HG03103 (cell line): ENCODE data around the gene CYTH3.

Source experiments
- ATAC-seq: cut with Tn5 transposase; IDR thresholded peaks from one replicate; pipeline ENCODE4 v1.9.1; 2021; ENCODE audit warnings: low read depth; ENCODE audit not compliant: unreplicated experiment

Gene CYTH3

DNA sequence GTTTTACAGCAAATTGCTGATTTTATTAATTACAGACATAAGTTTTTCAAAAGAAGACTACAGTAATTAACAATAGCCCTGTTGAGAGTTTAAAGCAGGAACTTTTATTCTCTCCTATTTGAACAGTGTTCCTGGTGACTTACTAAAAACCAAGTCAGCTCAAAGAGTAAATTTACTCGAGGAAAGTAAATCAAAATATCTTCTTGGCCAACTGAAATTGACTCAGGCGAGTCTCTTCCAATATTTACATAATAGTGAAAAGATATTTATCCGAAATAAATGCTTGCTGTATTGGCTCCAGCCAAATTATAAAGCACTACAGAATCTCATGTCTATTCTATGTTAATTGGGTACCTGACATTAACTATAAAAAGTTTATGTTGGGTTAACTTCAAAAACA, 13.2 kb downstream of the CYTH3 start:
- no peak for ATAC-seq

DNA sequence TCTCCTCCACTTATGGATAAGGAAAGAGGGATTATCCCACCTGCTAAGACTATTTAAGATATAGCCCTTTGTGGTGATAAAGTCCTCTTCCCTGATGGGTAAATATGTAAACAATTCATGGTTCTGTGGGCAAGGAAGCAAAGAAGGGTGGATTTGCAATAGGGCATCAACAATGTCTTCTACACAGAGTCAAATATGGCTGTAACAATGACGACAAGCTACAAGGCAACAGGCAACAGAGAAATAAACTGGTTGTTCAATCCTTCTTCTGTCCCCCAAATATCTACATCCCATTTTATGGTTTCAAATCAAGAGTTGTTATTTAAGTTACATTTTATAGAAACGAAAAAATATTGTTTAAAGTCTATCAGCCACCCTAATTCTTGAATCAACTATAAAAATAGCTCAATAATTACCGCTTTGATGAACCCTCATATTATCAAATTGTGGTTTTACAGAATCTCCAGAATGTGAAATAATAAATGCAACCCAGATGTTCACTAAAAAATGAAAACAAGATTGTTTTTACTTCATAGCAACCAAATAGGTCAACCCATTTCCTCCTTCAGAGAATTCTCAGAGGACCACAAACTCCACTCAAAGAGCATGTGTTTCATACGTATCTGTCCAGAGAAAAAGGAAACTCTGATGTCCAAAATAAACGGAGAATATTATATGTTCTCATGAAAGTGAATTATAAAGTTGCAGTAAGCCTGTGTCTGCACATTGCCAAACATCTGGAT, 13.8 kb downstream of the CYTH3 start:
- ATAC-seq, result no peak

DNA sequence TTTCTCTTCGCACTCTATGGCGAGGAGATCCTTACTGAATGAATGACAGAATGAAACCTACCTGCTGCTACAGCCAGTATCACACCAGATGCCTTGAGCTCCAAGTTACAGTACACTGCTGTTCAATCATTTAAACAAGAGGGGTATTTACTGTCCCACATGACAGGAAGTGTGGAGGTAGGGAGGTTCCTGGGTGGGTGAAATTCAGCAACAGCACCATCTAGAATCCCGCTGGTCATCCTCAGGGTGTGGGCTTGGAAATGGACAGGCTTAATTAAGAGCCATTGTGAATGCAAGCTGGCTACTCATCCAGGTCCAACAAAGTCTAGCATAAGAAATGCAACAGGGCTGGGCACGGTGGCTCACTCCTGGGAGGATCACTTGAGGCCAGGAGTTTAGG, 14.7 kb downstream of the CYTH3 start:
- ATAC-seq, result no peak

DNA sequence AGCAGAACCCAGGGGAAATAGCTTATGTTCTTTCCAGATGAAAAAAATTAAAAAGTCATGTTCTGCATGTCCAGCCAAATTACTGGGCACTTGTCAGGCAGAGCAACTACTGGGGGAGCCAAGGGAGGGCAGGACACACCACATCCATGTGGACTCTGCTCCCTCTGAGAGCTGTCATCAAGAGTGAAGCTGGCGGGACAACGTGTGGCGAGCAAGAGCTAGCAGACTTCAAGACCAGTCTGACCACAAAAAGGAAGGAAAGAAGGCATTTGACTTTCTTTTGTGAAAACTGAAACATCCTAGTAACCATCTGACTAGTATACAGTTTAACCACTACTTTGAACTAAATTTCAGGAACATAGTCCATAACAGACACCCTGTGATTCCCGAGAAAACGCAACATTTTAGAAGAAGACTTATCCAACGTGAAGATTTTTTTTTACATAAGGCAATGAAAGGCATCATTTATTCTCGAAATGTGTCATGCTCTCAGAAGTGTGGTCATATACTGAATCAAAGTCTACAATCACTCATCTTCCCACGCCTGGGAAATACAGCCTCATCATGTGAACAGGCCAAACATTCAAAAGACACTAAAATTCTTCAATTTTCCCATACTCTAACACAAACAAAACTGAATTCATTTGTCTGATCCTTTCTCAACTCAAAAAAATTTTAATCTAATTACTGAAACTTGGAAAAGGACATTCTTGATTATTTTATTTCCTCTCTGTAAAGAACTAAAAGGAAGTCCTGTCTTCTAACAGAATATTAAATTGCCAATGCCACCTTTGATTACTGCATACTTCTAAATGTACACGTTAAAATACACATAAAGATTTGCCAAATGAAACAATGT, 15.5 kb downstream of the CYTH3 start:
- peak; percentile 69 for ATAC-seq

DNA sequence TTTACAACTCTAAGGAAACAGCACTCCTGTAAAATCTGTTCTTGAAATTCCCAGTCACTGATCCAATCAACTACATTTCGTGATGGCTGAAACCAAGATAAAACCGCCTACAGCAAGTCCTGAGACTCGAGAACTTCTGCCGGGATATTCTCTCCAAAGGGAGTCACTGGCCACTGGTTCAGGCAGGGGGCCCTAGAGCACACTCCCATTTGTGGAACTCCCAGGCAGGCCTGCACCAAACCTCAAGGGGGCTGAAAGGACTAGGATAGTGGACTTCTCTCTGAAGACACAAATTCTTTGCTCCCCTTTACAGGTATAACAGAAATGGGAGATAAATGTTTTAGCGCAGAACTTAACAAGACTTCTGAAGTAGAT, 16.3 kb downstream of the CYTH3 start:
- no peak for ATAC-seq

DNA sequence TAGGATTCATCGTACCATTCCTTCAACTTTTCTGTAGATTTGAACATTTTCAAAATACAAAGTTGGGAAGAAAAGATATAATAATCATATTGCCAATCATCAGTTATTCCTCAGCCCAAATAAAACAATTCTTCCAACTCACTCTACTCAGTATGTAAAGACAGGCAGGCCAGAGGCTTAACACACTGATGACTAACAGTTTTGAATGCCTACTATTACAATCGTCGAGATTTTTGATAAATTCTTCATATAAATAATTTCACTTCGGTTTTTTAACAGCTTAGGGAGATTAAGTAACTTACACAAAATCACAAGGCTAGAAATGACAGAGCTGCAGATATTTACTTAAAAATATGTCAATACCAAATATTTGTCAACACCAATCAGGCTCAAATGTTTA, 17.6 kb downstream of the CYTH3 start:
- ATAC-seq, result no peak

DNA sequence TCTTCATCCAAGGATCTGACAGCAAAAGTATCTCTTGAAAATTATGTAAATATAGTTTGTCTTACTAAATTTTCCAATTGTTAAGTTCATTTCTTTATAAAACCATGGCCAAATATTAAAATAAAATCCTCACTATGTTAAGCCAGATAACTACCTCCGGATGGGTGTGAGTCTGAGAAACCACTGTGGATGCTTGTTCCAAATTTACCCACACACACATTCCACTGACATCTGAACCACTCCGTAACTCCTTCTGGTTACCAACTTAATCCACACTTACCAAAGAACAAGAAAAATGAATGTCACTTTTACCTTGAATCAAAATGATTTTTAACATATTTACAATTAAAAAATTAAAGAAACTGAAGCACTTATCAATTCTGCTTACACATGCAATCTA, 19.7 kb downstream of the CYTH3 start:
- ATAC-seq, result no peak

DNA sequence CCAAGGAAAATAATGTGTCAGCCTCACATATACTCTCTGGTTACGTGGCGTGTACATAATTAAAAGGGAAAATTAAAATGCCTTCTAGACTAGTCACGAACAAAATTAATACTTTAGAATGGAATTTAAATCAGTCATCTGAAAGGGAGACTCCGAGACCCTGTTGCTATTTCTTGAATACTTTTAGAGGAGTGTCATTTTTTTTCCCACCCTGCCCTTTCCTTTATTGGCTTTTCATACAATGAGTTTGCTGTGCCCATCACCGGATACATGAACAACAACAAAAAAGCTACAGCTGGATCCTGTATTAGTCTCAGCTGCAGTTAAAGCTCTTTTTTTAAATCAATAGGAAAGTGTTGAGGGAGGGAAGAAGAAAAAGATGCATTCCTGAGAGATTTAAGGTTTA, 20.1 kb downstream of the CYTH3 start:
- no peak for ATAC-seq

DNA sequence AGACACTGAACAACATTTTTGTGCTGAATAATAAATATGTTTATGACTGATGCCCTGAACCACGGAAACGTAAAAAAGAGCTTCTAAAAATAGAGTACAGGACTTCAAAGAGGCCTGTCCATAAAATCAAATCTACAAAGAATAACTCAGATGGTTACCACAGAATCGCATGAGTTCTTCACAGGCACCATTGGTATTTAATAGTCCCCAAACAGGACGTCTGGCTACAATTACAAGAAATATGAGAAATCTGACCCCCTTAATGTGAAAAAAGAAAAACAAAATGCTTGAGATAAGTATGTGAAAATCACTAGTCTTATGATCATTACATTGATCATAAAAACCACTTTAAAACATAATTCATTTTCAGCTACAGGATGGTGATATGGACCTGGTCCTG, 20.8 kb downstream of the CYTH3 start:
- ATAC-seq, result no peak

DNA sequence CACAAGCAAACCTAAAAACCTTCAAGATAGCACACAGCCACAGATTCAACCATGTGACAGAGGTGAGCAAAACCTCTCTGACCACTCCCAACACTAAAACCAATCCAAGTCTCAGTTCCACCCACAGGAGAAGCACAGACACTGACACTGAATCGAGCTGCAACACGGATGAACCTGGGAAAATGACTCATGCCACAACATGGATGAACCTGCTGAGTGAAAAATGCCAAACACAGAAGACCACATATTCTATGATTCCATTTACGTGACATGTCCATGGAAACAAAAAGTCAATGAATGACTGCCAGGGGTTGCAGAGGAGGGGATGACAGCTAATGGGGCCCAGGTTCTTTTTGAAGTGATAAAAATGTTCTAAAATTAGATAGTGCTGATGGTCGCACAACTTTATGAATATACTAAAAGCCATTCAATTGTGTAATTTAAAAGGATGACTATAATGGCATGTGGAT, 22.0 kb downstream of the CYTH3 start:
- ATAC-seq, result peak; percentile 73

DNA sequence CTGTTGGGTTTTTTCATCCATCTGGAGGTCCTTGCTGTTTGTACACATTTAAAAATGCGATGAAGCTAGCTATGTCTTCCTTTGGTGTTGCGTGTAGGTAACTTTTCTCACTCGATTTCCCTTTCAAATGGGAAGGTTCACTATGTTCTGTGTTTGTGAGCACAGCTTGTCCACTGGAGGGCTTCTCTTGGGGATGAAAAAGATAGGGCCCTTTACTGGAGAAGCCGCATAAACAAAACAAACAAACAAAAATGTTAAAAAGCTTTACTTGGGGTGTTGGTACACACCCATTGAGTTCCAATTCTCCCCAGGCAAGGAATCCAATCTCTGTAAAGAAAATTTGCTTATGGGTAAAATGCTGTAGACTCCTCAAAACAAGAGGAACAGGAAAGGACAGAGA, 23.4 kb downstream of the CYTH3 start:
- ATAC-seq, result no peak

DNA sequence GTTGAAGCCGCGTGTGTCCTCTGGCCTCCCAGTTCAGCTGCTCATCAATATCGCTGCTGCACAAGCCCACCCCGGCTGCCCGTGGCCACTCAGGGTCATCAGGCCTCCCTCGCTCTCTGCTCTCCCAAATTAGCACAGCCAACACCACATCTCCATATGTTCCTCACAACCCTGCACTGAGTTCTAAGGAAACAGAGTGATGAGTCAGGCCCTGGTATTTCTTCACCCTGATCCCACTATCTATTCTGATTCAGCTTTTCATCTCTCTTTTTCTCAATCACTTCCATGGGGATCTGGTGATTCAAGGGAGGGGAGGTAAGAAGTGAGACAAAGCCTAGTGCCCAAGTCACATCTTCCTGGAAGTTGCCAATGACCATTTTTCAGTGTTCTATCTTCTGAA, 23.8 kb downstream of the CYTH3 start:
- ATAC-seq, result no peak

DNA sequence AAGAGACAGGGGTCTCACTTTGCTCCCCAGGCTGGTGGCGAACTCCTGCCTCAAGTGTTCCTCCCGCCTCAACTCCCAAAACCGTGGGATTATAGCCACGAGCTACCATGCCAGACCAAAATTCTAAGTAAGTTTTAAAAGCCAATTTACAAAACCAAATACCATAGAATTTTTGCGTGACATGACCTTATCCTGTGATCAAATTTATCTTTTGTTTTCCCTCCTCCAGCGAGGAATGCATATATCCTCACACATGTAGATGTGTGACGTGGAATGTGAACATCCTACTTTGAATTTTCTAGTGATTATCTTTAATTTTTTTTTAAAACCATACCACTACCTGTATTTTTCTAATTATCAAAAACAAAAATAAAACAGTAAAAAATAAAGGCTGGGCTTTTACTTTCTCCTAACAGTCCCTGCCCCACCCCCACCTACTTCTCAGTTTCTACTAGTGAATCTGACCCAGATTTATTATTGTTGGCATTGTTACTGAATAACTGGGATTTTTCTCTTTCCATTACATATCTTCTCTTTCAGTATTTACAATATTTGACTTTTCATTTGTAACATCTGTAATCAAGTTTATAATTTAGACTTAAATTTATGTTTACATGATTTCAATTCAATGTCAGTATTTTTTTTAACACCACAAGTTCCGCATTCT, 26.0 kb downstream of the CYTH3 start:
- no peak for ATAC-seq

DNA sequence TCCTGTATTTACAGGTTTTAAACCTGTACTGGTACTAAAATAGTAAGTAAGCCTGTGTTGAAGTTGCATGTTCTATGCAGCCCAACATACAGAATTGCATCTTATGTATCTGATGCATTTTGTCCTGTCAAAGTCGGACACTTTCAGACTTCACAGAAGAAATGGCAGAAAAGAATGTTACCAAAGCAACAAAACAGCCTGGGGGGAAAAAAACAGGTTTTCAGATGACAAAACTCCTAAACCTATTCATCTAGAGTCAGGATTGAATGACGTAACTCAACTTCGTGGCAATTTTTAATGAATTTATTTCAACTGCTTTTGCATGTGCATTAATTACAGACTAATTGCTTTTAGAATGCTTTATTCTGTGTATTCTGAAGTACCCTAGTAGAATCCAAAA, 28.4 kb downstream of the CYTH3 start:
- ATAC-seq, result no peak

DNA sequence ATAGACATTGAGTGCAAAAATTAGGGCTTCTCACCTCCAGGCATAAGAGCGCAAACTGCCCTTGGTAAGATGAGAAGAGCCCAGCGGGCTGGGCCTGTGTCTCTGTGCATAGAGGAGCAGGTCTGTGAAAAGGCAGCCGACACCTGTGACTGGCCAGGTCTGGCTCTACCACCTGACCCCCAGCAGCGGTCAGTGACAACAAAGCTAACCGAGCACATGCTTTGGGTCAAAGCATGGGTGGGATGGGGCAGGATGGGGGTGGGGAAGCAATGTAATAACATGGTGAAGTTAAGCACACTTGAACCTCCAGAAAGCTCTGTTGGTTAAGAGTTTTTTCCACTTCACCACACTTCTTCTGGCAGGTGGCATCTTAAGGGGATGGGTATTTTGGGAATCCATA, 29.3 kb downstream of the CYTH3 start:
- no peak for ATAC-seq

DNA sequence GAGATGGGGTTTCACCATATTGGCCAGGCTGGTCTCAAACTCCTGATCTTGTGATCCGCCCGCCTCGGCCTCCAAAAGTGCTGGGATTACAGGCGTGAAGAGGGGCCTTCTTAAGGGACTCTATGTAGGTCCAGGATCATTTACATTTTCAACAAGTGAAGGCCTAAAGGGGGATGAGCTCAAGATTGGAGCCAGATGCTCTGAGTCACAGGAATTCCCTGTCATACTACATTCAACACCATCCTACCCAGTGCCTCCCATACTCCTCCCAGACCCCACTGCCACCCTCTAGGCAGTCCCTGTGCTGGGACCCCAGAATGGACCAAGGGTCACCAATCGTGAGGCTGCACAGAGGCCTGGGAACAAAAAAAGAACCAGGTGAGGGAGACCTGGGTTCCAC, 29.9 kb downstream of the CYTH3 start:
- no peak for ATAC-seq

DNA sequence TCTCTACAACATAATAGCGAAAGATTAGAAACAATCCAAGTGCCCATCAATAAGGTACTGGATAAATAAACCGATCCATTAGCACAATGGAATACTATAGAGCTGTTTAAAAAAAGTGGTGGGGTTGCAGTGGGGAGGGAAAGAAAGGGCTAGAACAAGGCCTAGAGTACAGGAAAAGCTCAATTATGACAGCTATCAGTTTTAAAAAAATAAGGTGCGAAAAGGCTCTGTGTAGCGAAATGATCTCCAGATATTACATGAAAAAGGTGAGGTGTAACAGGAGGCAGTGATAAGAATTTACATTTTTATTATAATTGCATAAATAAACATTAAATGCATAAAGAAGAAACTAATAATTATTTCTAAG, 30.8 kb downstream of the CYTH3 start:
- no peak for ATAC-seq

DNA sequence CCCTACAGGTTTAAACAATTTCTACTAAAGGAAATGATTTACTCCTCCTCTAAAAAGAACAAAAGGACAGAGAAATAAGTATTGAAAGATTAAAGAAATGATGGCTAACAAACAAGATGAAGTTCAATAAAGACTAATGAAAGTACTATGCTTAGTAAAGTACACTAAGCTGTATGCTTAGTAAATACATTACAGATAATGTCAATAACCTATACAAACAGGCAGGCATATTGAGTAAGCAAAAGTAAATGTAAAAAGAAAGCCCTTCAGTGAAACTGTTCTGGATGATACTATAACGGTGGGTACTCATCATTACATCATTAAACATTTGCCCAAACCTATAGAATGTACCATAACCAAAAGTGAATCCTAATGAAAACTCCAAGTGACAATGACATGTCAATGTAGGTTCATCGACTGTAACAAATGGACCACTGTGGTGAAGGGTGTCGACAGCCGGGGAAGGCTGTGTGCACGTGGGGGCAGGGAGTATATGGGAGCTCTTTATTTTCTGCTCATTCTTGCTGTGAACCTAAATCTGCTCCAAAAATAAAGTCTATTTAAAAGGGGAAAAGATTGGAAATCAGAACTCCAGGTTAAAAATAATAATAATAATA, 34.0 kb downstream of the CYTH3 start:
- ATAC-seq, result no peak

DNA sequence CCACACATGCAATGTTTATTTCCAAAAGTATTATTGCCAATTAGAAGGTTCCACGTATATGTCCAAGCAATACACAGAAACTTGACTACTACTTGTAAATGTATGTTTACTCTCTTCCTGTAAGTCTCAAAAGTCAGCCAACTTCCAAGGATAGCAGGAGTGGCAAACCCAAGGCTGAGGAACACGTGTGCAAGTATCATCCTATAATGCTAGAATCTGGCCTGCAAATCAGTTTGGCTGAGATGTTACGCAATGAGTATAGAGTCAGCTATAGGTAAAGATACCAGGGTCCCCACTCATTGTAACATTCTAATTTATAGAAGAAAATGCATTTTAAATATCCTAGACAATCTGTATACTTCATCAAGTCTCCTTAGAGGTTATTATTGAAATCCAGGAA, 34.7 kb downstream of the CYTH3 start:
- ATAC-seq, result no peak

DNA sequence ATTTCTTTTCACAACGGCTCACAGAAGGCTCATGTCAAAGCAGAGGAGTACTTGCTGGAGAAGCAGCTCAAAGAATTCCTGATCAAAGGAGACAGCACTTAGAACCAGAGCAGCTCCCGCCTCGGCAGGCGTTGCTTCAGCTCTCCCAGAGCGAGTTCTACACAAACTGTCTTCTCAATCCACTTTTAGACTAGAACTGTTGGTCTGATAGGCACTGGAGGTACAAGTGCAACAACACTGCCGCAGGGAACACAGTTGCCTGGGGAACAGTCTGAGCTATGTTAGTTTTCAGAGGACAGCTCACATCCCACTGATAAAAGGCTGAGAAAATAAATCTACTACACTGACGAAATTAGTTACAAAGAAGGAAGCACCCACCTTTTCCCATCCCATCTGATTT, 35.4 kb downstream of the CYTH3 start:
- no peak for ATAC-seq
